ENCODE results near the gene NACC2.

Gene NACC2

GRCh38 chr9:136110082-136111061, 15.3 kb upstream of the NACC2 start:
- Histone ChIP-seq H3K27me3 (replicated peaks; ENCODE audit: control insufficient read depth, insufficient read depth, low read length) (no peaks in the 10 kb centered on the region), H3K36me3 (ENCODE audit: control insufficient read depth, insufficient read depth, low read length) (no peaks in the 10 kb centered on the region; the same call in none of the 2 replicates), H3K4me3 (replicated peaks; ENCODE audit: low read depth, low read length) (peak overlapping the region; percentile 73)
- peak; percentile 71 for DNase-seq (ENCODE audit: extremely low read depth, insufficient read length)
- TF ChIP-seq CTCF (IDR thresholded peaks at IDR 0.05; ENCODE audit: insufficient read depth, low read length, poor library complexity, severe bottlenecking): peak; percentile 49

- Histone ChIP-seq H3K27me3 (replicated peaks; ENCODE audit: control insufficient read depth, insufficient read depth, low read length) (no peaks in the 10 kb centered on the region), H3K4me3 (replicated peaks; ENCODE audit: low read depth, low read length) (peak overlapping the region; percentile 73), H3K36me3 (ENCODE audit: control insufficient read depth, insufficient read depth, low read length) (no peaks in the 10 kb centered on the region; the same call in 1 of the 2 replicates)
- DNase-seq (ENCODE audit: extremely low read depth, insufficient read length): peak; percentile 97
- TF ChIP-seq CTCF (IDR thresholded peaks at IDR 0.05; ENCODE audit: insufficient read depth, low read length, poor library complexity, severe bottlenecking): no peak
These were observed 14.4 kb upstream of the NACC2 start for GRCh38 chr9:136109351-136110081.

- H3K27me3 ChIP-seq (replicated peaks; ENCODE audit: control insufficient read depth, insufficient read depth, low read length): no peaks in the 10 kb centered on the region
- DNase-seq (ENCODE audit: extremely low read depth, insufficient read length): no peak
- no peaks in the 10 kb centered on the region; the same call in 1 of the 2 replicates for H3K36me3 ChIP-seq (ENCODE audit: control insufficient read depth, insufficient read depth, low read length)
- H3K4me3 ChIP-seq (replicated peaks; ENCODE audit: low read depth, low read length): peak overlapping the region; percentile 65
- no peak for TF ChIP-seq CTCF (IDR thresholded peaks at IDR 0.05; ENCODE audit: insufficient read depth, low read length, poor library complexity, severe bottlenecking)
These were observed 13.7 kb upstream of the NACC2 start for GRCh38 chr9:136108648-136109266.

GRCh38 chr9:136107953-136108647, 13.0 kb upstream of the NACC2 start:
- TF ChIP-seq CTCF (IDR thresholded peaks at IDR 0.05; ENCODE audit: insufficient read depth, low read length, poor library complexity, severe bottlenecking): no peak
- H3K27me3 ChIP-seq (replicated peaks; ENCODE audit: control insufficient read depth, insufficient read depth, low read length): no peaks in the 10 kb centered on the region
- no peak overlapping the region for H3K4me3 ChIP-seq (replicated peaks; ENCODE audit: low read depth, low read length)
- DNase-seq (ENCODE audit: extremely low read depth, insufficient read length): no peak
- no peaks in the 10 kb centered on the region; the same call in 1 of the 2 replicates for H3K36me3 ChIP-seq (ENCODE audit: control insufficient read depth, insufficient read depth, low read length)

All from GM06990 (cell line).